Astrocyte of the hippocampus (primary cell): Measurements from ENCODE around the gene EPB41L3.
"Not testable (repeated sequence)": the region's sequence is repeated elsewhere in the genome, so short reads cannot be mapped to it uniquely, and the experiment has no call there.

Source experiments
- DNase-seq: peaks from one replicate; pipeline ENCODE4 v3.0.0; 2011; ENCODE audit warnings: low read depth, low spot score

Gene EPB41L3

DNA sequence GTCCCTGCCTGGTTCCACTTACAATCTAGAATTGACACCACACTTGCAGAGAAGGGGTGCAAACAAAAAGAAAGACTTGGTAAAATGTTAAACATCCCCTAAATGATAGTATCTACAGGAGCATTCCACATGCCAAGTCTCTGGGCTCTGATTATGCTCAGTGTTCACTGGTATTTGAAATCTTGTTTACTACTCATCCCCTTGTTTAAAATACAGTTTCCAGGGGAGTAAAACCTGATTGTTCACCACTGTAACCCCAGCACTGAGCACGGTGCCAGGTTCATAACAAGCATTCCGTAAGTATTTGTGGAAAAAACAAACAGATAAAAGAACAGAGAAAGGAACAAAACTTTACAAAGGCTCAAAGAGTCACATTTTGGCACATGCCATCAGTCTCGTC is 11.7 kb downstream of the EPB41L3 start:
- DNase-seq, result peak; percentile 43

DNA sequence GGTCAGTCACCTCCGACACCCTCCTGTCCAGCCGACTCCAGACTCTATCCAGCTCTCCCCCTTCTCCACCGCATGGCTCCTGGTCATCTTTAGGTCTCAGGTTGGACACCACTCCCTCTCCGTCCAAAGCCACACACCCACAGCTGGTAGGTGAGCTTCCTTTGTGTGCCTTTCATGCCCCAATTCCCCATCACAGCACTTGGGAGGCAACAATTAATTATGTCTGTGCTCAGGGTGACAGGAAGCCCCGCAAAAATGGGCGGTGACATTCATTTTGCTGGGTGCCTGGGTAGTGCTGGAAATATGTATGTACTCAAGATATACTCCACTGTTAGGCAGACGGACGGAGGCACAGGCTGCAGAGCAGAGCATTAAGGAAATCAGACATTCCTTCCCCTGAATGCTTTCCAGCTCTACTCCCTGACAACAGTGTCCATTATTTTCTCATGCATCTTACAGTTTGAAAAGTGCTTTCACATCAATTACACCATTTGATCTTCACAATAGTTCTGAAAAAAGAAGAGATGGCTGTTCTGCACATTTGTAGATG is 13.1 kb downstream of the EPB41L3 start:
- no peak for DNase-seq

DNA sequence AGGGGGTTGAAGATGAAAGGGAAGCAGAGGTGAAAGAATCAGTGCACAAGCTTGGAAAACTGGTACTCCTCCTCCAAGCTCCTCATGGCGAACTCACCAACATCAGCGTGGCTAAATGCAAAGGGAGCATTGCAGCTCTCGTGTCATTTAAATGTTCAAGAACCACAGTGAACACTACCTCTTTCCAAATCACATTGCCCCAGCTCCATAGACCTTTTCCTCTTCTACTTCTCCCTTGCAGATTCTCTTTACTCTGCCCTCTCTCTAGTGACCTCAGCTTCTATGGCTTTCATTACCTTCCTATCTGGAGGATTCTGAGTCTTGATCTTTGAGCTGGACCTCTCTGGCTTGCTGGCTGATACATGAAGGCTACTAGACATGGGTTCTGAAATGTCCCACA is 14.3 kb downstream of the EPB41L3 start:
- DNase-seq, result no peak

- DNase-seq, result peak; percentile 82
Measured at GRCh38 chr18:5527603-5528002, 16.2 kb downstream of the EPB41L3 start.

GRCh38 chr18:5524660-5525059 is 19.1 kb downstream of the EPB41L3 start:
- no peak for DNase-seq

GRCh38 chr18:5521000-5521399 is 22.8 kb downstream of the EPB41L3 start:
- DNase-seq, result no peak

DNA sequence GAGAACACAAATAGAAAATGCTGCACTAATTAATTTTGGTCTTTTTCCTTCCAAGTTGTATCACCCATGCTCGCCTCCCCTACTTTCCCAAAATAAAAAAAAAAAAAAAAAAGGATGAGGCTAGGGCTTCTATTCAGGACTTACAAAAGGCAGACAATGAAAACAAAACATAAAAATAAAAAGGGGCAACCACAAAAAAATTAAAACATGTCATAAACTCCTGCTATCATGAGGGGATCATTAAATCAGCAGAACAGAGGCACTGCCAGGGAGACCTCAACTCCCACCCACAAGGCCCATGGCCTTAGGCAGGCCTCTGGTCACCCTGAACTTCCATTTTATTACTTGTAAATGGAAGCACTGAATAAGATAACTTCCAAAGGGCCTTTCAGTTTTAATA is 23.3 kb downstream of the EPB41L3 start:
- no peak for DNase-seq

GRCh38 chr18:5519448-5520298 is 24.1 kb downstream of the EPB41L3 start:
- no peak for DNase-seq

DNA sequence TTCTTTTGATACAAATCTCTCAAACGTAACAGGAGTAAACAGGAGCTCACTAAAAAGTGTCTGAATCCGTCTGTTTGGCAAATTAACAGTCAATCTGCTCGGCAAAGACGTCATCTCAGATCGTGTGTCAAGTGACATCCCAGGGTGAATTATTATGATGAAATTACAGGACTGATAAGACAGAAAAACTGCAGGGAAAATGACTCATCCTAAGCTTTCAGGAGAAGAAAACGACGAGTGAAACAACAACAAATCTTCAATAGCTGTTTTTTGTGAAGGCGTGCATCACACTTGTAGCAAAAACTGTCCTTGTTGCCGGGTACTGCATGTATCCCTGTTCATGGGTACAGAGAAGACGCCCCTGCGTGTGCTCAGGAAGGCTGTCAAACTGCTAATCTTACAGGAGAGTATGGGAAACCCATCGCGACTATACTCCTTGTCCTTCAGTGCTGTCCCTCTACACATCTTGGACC is 24.9 kb downstream of the EPB41L3 start:
- peak; percentile 11 for DNase-seq

DNA sequence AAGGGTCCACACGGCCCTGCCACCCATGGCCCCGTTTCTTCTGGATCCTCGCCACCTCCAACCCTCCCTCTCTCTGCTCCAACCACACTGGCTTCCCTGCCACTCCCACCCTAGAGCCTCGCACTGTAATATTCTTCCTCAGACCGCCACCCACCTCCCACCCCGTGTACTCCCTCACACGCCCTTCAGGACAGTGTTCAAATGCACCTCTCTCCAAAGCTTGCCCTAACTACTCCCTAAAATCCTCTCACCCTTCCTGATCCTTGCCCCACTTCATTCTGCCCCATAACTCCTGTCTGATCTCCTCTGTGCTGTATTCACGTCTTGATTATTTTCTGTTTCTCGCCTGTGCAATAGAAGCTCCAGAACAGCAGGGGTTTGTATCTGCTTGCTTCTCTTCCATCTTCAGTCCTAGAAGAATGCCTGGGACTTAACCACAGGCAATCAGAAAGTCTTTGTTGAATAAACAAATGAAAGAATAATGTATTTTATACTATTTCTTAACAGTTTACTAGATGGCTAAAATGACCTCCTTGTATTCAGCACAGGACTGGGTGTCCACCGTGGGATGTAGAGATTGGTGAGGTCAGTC is 25.5 kb downstream of the EPB41L3 start:
- DNase-seq, result no peak

DNA sequence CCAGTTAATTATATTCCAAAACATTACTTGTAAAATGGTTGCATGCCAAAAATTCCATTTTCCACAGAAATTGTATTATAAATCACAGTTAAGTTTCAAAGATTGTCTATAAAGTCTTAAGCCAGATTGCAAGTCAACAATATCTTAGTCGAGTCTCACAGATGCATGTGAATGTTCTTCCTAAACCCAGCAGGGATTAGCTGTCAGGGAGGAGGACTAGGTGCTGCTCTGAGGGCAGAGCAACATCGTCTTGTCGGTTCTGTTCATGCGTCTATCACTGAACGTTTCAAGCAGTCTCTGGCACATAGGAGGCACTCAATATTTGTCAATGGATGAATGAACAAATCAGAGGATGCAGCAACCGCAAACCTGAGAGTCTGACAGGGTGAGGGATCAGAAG is 27.0 kb downstream of the EPB41L3 start:
- no peak for DNase-seq

DNA sequence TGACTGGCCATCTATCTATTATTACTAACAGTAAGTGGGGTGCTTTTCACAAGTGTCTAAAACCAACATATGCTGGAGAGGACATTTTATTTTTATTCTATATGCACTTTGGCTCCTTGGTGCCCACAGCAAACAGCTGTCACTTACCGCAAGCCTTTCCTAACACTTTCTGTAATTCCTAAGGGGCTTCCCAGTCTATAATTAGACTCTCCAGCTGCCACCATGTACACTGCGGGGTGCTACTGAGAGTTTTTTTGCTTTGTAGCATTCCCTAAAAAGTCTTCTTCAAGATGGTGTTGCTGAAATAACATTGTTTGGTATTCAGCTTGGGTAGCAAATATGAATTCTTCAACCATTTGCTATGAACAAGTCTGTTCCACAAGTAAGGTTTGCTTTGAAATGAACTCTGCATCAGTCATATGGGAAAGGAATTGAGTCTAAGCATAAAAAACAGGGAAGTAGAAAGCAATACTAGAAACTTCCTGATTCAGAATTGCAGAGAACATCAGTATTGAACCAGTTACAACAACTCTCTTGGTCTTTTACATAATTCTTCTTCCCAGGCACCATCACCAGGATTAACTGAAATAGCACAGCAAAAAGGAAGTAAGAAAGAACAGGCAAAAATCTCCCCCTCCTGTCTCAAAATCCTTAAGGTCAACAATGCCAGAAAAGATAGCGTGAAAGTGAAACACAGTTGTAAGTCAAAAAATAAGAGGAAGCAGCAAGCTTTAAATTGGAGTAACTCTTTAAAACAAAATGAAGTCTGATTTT is 28.6 kb downstream of the EPB41L3 start:
- DNase-seq, result no peak

- DNase-seq, result no peak
Measured at GRCh38 chr18:5513947-5514346, 29.9 kb downstream of the EPB41L3 start.

DNA sequence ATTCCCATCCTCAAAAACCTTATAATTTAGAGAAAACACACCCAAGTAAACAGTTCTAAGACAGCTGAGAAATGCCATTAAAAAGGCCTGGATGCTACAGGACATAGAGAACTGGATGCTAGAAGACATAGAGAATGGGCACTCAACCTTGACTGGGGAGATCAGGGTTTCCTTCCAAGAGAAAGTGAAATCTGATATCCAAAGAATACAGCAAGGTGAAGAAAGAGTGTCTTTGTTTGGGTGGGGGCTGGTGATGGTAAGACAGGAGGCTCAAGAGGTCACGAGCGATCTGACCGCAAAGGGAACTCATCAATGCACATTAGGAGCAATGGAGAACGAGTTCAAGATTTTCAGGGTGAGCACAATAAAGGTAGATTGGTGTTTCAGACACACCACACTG is 31.6 kb downstream of the EPB41L3 start:
- DNase-seq, result no peak

DNA sequence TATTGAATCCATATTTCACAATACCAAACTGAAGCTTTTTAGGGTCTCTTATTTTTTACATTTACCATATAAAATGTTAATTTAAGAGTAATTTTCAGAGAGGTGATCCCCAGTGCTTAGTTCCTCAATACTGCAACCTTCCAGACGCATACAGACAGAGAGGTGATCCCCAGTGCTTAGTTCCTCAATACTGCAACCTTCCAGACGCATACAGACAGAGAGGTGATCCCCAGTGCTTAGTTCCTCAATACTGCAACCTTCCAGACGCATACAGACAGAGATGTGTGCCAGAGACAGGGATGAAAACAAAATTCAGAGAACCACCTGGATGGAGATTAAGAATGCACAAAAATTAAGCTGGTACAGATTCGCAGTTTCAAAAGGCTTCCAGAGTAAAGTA is 32.3 kb downstream of the EPB41L3 start:
- not testable (repeated sequence) for DNase-seq

DNA sequence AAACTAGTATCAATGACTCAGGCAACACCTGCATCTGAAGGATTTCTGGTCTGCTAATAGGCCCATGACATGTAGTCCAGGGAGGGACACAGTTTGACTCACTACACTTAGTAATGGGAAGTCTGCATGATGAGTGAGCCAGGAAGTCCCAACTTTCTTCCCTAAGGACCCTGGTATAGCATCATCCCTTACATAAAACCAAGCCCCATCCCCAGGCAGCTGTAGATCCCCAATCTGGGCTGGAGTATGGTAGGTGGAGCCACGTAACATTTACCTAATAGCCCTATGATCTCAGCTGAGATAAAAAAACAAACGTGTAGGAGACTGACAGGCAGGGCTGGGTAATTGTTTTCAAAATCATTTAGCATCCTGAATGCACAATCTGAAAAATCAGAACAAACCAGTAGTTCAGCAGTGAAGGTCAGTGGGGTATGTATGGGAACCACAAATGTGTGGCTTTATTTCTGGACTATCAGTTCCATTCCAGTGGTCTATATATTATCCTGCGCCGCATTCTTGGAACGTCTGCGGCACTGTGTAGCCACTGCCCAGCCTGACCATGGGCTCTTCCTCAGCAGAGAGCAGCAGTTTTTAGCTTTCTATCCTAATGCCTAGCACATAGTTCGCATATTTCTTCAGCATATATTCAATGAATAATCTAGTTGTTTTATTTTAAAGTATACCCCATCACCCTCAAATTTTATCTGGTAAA is 33.5 kb downstream of the EPB41L3 start:
- DNase-seq, result peak; percentile 33

- no peak for DNase-seq
Measured at GRCh38 chr18:5508821-5509220, 35.0 kb downstream of the EPB41L3 start.

DNA sequence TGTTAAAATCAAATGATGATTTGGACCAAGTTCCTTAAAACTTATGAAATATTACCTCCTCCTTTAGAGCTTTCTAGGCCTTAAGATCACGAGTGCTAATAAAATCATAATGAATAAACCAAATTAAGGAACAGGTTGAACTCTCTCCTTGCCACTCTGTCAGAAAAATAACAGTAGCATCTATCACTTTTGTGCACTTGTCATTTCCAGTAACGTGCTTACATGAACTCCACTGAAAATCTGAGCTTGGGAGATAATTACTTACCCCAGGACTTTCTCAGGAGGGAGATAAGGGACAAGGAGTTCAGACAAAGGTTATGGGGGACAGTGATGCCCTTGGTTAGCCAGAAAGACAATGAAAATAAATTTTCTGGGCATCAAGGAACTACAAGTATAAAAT is 36.0 kb downstream of the EPB41L3 start:
- no peak for DNase-seq

GRCh38 chr18:5506174-5506573 is 37.6 kb downstream of the EPB41L3 start:
- DNase-seq, result no peak

GRCh38 chr18:5503740-5504139 is 40.1 kb downstream of the EPB41L3 start:
- DNase-seq, result no peak

DNA sequence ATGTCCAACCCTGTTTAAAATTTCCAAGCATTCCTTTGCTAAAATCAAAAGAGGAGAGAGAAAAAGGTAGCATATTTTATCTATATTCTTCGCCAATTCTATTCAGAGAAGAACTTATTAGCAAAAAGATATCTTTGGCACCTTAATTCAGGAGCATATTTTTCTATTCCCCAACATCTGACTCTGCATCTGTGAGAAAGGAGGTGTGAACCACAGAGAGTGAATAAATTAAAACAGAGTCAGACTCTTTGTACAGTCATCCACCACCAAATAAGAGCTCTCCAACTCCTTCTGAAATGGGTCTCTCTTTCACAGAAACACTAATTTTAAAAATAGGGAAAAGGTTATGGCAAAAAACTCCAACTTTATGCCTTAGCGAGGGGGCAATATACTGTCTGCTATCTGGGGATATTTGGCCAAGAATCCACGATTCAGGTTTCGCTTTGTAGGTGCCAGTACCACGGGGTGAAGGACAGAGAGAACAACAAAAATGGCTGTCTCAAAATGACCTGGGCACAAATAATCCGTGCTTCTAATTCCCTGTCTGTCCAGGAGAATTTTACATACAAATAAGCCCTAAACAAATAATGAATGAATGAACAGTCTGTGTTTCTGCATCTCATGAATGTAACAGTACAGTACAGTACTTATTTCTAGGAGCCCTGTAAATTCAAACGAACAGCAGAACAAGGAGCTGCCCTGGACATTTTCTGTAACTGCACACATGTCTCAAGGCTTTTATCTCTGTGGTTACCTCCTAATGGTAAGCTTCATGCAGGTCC is 43.4 kb downstream of the EPB41L3 start:
- DNase-seq, result peak; percentile 35
